Measurements from ENCODE around the gene GSG1L2. TPM values are rescaled to one million over a fixed set of nuclear protein-coding genes. Genes with fewer than 3 reads are reported as not detected.

GSG1L2 gene
- not detected for total RNA-seq

GRCh38 chr17:9821921-9822320 lies at the start of gene GSG1L2:
Gene GSG1L2, minus strand, starts transcription at chr17:9822079. Its CDS starts 8 bp downstream, at chr17:9822071.

GRCh38 chr17:9825641-9826150 lies 3.8 kb upstream of the GSG1L2 start, which contains the start of gene GLP2R:
Gene GLP2R, plus strand, starts transcription at chr17:9825924. Its CDS starts 140 bp downstream, at chr17:9826064.

GRCh38 chr17:9790889-9791876 lies 30.7 kb downstream of the GSG1L2 start, which contains the start of gene DHRS7C:
Gene DHRS7C, minus strand, starts transcription at chr17:9791592. Its CDS starts 308 bp downstream, at chr17:9791284.

Other genes with a start within 250 kb of the GSG1L2 start
- 10 to 100 TPM; 63.5 to 69.6 TPM for gene STX8, start 246.3 kb downstream of the GSG1L2 start, total RNA-seq
- not detected for gene CFAP52, start 245.4 kb downstream of the GSG1L2 start, total RNA-seq
- gene USP43, start 176.6 kb downstream of the GSG1L2 start, total RNA-seq: under 1 TPM; 0.07 to 0.10 TPM
- not detected for gene DHRS7C, start 30.5 kb downstream of the GSG1L2 start, total RNA-seq
- gene GLP2R, start 3.8 kb upstream of the GSG1L2 start, total RNA-seq: not detected
- not detected for gene RCVRN, start 83.2 kb upstream of the GSG1L2 start, total RNA-seq

Measured in activated naive CD4-positive, alpha-beta T cell treated with anti-CD3 and anti-CD28 coated beads, Interleukin-2, amount 10 ng/mL, durations not matched to agents 5 hours and 36 hours (primary cell).